Cardiac muscle cell (in vitro differentiated cells and primary cell): ENCODE measurements around the gene CCDC150. TPM values are rescaled to one million over a fixed set of nuclear protein-coding genes. Genes with fewer than 3 reads are reported as not detected.

Experiments used
- DNase-seq, 2 donors: peaks; one replicate each; pipeline versions ENCODE4 v3.0.0 to v3.0.0-alpha.2; 2010 to 2017; ENCODE audit warnings: low read depth in 1 of 2, low spot score in 1 of 2
- H3K27ac ChIP-seq: fragments of 200-600 bp; sonication (generic); 2 replicates; pipeline ENCODE4 v1.5.1; 2016
- H3K27me3 ChIP-seq: fragments of 200-600 bp; sonication (generic); 2 replicates; pipeline ENCODE4 v1.6.0; 2016; ENCODE audit warnings: control low read depth
- H3K36me3 ChIP-seq: fragments of 200-600 bp; sonication (generic); 2 replicates; pipeline ENCODE4 v1.5.1; 2016; ENCODE audit warnings: control low read depth
- H3K4me1 ChIP-seq: fragments of 200-600 bp; sonication (generic); 2 replicates; pipeline ENCODE4 v1.8.1; 2017; ENCODE audit warnings: low read depth, mild to moderate bottlenecking, mixed run types
- H3K4me3 ChIP-seq: fragments of 200-600 bp; sonication (generic); 2 replicates; pipeline ENCODE4 v1.5.1; 2016; ENCODE audit warnings: mild to moderate bottlenecking
- H3K9me3 ChIP-seq: fragments of 200-600 bp; sonication (generic); 2 replicates; pipeline ENCODE4 v1.5.1; 2017; ENCODE audit warnings: low read depth, mild to moderate bottlenecking, control low read depth
- polyA plus RNA-seq: library from polyadenylated mRNA; unstranded; fragments of >200 nt; fragmentation: Nextera tagmentation; extraction: Ambion mirVana; gene quantifications from 2 replicates; pipeline ENCODE4 v1.2.1, GENCODE V29; 2016
- total RNA-seq: library from RNA; depleted of rRNA; stranded (reverse); fragments of >200 nt; gene quantifications from 2 replicates; pipeline ENCODE4 v1.2.3, GENCODE V29; 2016
- TF ChIP-seq, protein P1 (sequence below): IDR thresholded peaks from 2 replicates; pipeline ENCODE4 v1.5.1; 2012; ENCODE audit warnings: low read depth, mild to moderate bottlenecking, low read length

CCDC150 gene
- total and polyA plus RNA-seq, 2 experiments from 2014 or later = 6.1 to 8.0 TPM

DNA sequence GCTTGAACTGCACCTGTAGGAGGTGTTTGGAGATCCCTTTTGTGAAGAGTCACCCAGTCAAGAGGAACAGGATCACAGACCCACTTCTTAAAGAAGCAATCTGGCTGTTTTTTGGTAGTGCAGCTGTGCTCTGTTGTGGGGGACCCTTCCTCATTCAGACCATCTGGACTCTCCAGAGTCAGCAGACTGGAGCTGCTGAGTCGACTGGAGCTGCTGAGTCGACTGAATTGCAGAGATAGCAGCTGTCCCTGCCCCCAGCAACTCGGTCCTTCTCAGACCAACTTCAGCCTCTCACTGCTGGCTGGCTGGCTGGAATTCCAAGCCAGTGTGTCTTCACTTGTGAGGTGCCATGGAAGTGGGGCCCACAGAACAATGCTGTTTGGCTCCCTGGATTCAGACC lies 103.2 kb downstream of the CCDC150 start:
- Histone ChIP-seq H3K4me1 (no peaks in the 10 kb centered on the region), H3K9me3 (no peaks in the 10 kb centered on the region), H3K36me3 (no peaks in the 10 kb centered on the region), H3K27ac (no peak overlapping the region), H3K27me3 (no peaks in the 10 kb centered on the region), H3K4me3 (no peak overlapping the region)
- DNase-seq = no peak
- TF ChIP-seq, protein P1, sequence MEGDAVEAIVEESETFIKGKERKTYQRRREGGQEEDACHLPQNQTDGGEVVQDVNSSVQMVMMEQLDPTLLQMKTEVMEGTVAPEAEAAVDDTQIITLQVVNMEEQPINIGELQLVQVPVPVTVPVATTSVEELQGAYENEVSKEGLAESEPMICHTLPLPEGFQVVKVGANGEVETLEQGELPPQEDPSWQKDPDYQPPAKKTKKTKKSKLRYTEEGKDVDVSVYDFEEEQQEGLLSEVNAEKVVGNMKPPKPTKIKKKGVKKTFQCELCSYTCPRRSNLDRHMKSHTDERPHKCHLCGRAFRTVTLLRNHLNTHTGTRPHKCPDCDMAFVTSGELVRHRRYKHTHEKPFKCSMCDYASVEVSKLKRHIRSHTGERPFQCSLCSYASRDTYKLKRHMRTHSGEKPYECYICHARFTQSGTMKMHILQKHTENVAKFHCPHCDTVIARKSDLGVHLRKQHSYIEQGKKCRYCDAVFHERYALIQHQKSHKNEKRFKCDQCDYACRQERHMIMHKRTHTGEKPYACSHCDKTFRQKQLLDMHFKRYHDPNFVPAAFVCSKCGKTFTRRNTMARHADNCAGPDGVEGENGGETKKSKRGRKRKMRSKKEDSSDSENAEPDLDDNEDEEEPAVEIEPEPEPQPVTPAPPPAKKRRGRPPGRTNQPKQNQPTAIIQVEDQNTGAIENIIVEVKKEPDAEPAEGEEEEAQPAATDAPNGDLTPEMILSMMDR = no peak

DNA sequence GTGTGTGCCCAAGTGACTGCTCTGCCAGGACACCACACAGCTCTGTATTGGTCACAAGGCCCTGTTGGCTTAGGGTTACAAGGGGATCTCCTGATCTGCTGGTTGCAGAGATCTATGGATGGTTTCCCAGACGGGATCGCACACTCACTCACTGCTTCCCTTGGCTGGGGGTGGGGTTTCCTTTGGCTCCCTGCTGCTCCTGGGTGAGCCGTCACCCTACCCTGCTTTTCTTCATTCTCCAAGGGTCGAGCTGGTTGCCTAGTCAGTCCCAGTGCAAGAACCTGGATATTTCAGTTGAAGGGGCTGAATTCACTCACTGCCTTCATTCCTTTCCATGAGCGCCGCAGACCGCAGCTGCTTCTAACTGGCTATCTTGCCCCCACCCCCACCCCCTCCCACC lies 103.7 kb downstream of the CCDC150 start:
- Histone ChIP-seq H3K36me3 (no peaks in the 10 kb centered on the region), H3K4me1 (no peaks in the 10 kb centered on the region), H3K4me3 (no peak overlapping the region), H3K27me3 (no peaks in the 10 kb centered on the region), H3K9me3 (no peaks in the 10 kb centered on the region), H3K27ac (no peak overlapping the region)
- TF ChIP-seq, protein P1 = no peak
- no peak for DNase-seq

DNA sequence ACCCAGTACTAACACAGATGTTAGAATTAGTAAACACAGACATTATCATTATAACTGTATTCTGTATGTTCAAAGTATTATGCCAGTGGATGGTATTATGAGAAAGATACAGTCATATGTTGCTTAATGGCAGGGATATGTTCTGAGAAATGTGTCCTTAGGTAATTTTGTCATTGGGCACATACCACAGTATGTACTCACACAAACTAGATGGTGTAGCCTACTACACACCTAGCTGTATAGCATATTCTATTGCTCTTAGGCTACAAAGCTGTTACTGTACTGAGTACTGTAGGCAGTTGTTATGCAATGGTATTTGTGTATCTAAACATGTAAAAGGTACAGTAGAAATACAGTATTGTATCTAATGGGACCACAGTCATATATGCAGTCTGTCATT lies 106.2 kb downstream of the CCDC150 start:
- Histone ChIP-seq H3K9me3 (no peaks in the 10 kb centered on the region), H3K27me3 (no peaks in the 10 kb centered on the region), H3K36me3 (no peaks in the 10 kb centered on the region), H3K4me3 (no peak overlapping the region), H3K4me1 (no peaks in the 10 kb centered on the region), H3K27ac (no peak overlapping the region)
- no peak for DNase-seq
- TF ChIP-seq, protein P1 = no peak

DNA sequence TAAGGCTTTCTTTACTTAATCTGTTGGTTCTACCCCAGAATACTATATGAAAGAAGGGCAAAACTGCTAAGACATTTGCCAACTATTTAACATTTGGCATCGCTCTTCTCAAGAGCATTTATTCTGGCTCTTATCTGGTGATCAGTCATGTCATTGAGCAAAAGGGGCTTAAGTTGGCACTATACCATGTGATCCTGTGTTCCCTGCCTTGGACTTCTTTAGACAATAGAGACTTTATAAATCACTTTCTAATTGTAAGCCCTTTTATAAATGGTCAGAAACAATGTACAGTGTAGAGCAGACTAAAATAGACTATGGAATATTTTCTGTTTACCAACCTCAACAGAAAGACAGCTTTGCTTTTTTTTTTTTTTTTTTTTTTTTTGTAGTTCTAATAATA lies 107.9 kb downstream of the CCDC150 start:
- no peaks in the 10 kb centered on the region for H3K27me3 ChIP-seq
- H3K27ac ChIP-seq = no peak overlapping the region
- no peak for DNase-seq
- no peak overlapping the region for H3K4me3 ChIP-seq
- TF ChIP-seq, protein P1 = no peak
- H3K4me1 ChIP-seq = no peaks in the 10 kb centered on the region
- H3K36me3 ChIP-seq = no peaks in the 10 kb centered on the region
- no peaks in the 10 kb centered on the region for H3K9me3 ChIP-seq

DNA sequence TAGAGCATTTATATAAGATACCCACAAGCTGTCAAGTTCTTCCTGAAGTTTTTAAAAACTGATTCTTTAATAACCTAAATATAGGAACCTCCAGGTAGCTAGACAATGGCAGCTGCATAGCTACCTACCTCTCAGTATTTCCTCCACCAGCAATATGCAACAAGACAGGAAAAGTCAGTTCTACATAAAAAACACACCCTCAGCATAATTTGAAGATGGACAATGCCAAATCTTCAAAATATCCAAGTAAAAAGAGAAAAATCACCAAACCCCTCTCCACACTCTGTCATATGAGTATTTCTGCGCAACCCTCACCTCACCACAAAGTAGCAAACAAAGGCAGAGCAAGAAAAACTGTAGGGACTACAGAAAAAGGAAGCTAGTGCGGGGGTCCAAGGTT lies 108.6 kb downstream of the CCDC150 start:
- TF ChIP-seq, protein P1 = no peak
- Histone ChIP-seq H3K4me1 (no peaks in the 10 kb centered on the region), H3K9me3 (no peaks in the 10 kb centered on the region), H3K27me3 (no peaks in the 10 kb centered on the region), H3K4me3 (no peak overlapping the region), H3K27ac (no peak overlapping the region), H3K36me3 (no peaks in the 10 kb centered on the region)
- DNase-seq = no peak
